HUDEP-2 (cell line): Measurements from ENCODE around the gene ID1.
"Not testable (repeated sequence)": the region's sequence is repeated elsewhere in the genome, so short reads cannot be mapped to it uniquely, and the experiment has no call there.

Experiments used
- DNase-seq, 76 experiments: peaks; one replicate each; lab custom pipeline; 2025; ENCODE audit not compliant: unreplicated experiment in 76 of 76; lab: John Stamatoyannopoulos, UW

The ID1 gene

GRCh38 chr20:31572701-31573554, 32.2 kb upstream of the ID1 start:
- DNase-seq = peak in 75 of 76 experiments; percentile 60 to 97 (median 91)

GRCh38 chr20:31573555-31574321, 31.4 kb upstream of the ID1 start:
- peak in 3 of 76 experiments; percentile 7 to 19 (median 11) for DNase-seq

- DNase-seq = not testable (repeated sequence)
Measured at GRCh38 chr20:31574986-31575385, 30.1 kb upstream of the ID1 start.

GRCh38 chr20:31576751-31577150, 28.3 kb upstream of the ID1 start:
- DNase-seq = no peak

- DNase-seq = no peak
Measured at GRCh38 chr20:31577194-31577593, 27.9 kb upstream of the ID1 start.

GRCh38 chr20:31578448-31579138, 26.5 kb upstream of the ID1 start:
- no peak for DNase-seq

GRCh38 chr20:31579245-31579644, 25.8 kb upstream of the ID1 start:
- DNase-seq = no peak

- DNase-seq = not testable (repeated sequence)
Measured at GRCh38 chr20:31579941-31580651, 25.0 kb upstream of the ID1 start.

GRCh38 chr20:31580706-31581105, 24.4 kb upstream of the ID1 start:
- no peak for DNase-seq

GRCh38 chr20:31581391-31581790, 23.7 kb upstream of the ID1 start:
- no peak for DNase-seq

GRCh38 chr20:31587545-31588389, 17.3 kb upstream of the ID1 start:
- DNase-seq = peak in 3 of 76 experiments; percentile 11 to 31 (median 11)

- DNase-seq = no peak
Measured at GRCh38 chr20:31590717-31591225, 14.3 kb upstream of the ID1 start.

GRCh38 chr20:31593221-31594001, 11.7 kb upstream of the ID1 start:
- DNase-seq = peak in 19 of 76 experiments; percentile 3 to 33 (median 20)

- DNase-seq = no peak
Measured at GRCh38 chr20:31594002-31594557, 11.0 kb upstream of the ID1 start.

GRCh38 chr20:31594558-31595379, 10.3 kb upstream of the ID1 start:
- no peak for DNase-seq

- DNase-seq = no peak
Measured at GRCh38 chr20:31595380-31595653, 9.8 kb upstream of the ID1 start.

GRCh38 chr20:31595654-31596411, 9.3 kb upstream of the ID1 start:
- peak in 34 of 76 experiments; percentile 8 to 79 (median 52) for DNase-seq
